Measurements from ENCODE around the gene P2RX5. TPM values are rescaled to one million over a fixed set of nuclear protein-coding genes. Genes with fewer than 3 reads are reported as not detected.

Gene P2RX5
- total and polyA plus RNA-seq, 10 of the 15 experiments (the other 5 are each of a cell fraction or from before 2014, with no cell fraction given): 6.9 to 28.8 (median 19.5) TPM

- 0 out of 2 replicates have a peak, but pooled peaks have one; percentile 45 for TF ChIP-seq ZNF592 (IDR thresholded peaks at IDR 0.05)
- no peak for TF ChIP-seq SREBF2 (IDR thresholded peaks at IDR 0.05; ENCODE audit: low read length)
- TF ChIP-seq EZH2 (IDR thresholded peaks at IDR 0.05; ENCODE audit: borderline replicate concordance, control insufficient read depth, low read depth, low read length): no peak
- TF ChIP-seq USF2 (IDR thresholded peaks at IDR 0.05; ENCODE audit: borderline replicate concordance, low read depth, low read length): no peak
- peak; percentile 82; the same call in 1 of the 2 replicates for TF ChIP-seq RB1 (IDR thresholded peaks at IDR 0.05; ENCODE audit: borderline replicate concordance)
- TF ChIP-seq RELA (IDR thresholded peaks at IDR 0.05; ENCODE audit: borderline replicate concordance, partially characterized antibody): peak; percentile 36
- no peak for TF ChIP-seq ZSCAN29 (IDR thresholded peaks at IDR 0.05)
- TF ChIP-seq BHLHE40 (IDR thresholded peaks at IDR 0.05; ENCODE audit: borderline replicate concordance in 1 of 2, low read depth in 2 of 2, low read length in 1 of 2): peak in 1 of 2 experiments; percentile 79; a peak in 2 of 4 replicates
- TF ChIP-seq JUND (IDR thresholded peaks at IDR 0.05; ENCODE audit: low read depth, low read length): no peak
- TF ChIP-seq NFXL1 (IDR thresholded peaks at IDR 0.05; ENCODE audit: borderline replicate concordance): no peak
- TF ChIP-seq ATF3 (IDR thresholded peaks at IDR 0.05; ENCODE audit: borderline replicate concordance, extremely low read depth, low read depth, low read length): no peak
- no peak for TF ChIP-seq EGR1 (IDR thresholded peaks at IDR 0.05; ENCODE audit: borderline replicate concordance in 1 of 2, low read depth in 2 of 2, low read length in 2 of 2)
- no peak for TF ChIP-seq REST (IDR thresholded peaks at IDR 0.05; ENCODE audit: low read depth, low read length)
- no peak for TF ChIP-seq POLR2AphosphoS5 (IDR thresholded peaks at IDR 0.05; ENCODE audit: low read length)
- no peak for TF ChIP-seq RBBP5 (conservative IDR thresholded peaks at IDR 0.05)
- TF ChIP-seq DPF2 (IDR thresholded peaks at IDR 0.05): peak; percentile 64; the same call in 1 of the 2 replicates
- no peak for TF ChIP-seq ASH2L (IDR thresholded peaks at IDR 0.05; ENCODE audit: borderline replicate concordance, low read depth)
- peak; percentile 51; the same call in 1 of the 2 replicates for TF ChIP-seq PAX5 (IDR thresholded peaks at IDR 0.05; ENCODE audit: borderline replicate concordance, low read depth, low read length)
- TF ChIP-seq TCF7 (IDR thresholded peaks at IDR 0.05; ENCODE audit: borderline replicate concordance): no peak
Observed at GRCh38 chr17:3683054-3683511, 12.9 kb downstream of the P2RX5 start (continued).
